Tibial artery (tissue), 4 donors: Measurements from ENCODE around the gene SERBP1.

Source experiments
- DNase-seq, 2 donors: peaks; one replicate each; pipeline ENCODE4 v3.0.0-alpha.2; 2019
- H3K27ac ChIP-seq, 2 donors: fragments of 200-600 bp; sonication (generic) in 1 of 2; 1 replicate in 1 of 2; 2 replicates in 1 of 2; pipeline ENCODE4 v1.5.1; 2018 to 2019; ENCODE audit warnings: mild to moderate bottlenecking in 1 of 2
- H3K27me3 ChIP-seq, 2 donors: fragments of 200-600 bp; sonication (generic) in 1 of 2; one replicate each; pipeline versions ENCODE4 v1.5.1 to v1.6.0; 2016 to 2019
- H3K36me3 ChIP-seq, 3 donors: fragments of 200-600 bp; sonication (generic) in 2 of 3; one replicate each; pipeline ENCODE4 v1.5.1; 2016 to 2019; ENCODE audit warnings: mild to moderate bottlenecking in 2 of 3
- H3K4me1 ChIP-seq, 4 donors: fragments of 200-600 bp; sonication (generic) in 2 of 4; 1 replicate in 3 of 4; 2 replicates in 1 of 4; pipeline ENCODE4 v1.5.1; 2016 to 2019
- H3K4me3 ChIP-seq, 2 donors: fragments of 200-600 bp; sonication (generic) in 1 of 2; 1 replicate in 1 of 2; 2 replicates in 1 of 2; pipeline ENCODE4 v1.5.1; 2018 to 2019; ENCODE audit warnings: mild to moderate bottlenecking in 2 of 2
- H3K9me3 ChIP-seq, 3 donors: fragments of 200-600 bp; sonication (generic) in 1 of 3; one replicate each; pipeline ENCODE4 v1.5.1; 2016 to 2019
- CTCF ChIP-seq, 2 experiments: fragments of 200-600 bp in 1 of 2; fragments of 450-650 bp in 1 of 2; IDR thresholded peaks; one replicate each; pipeline ENCODE4 v1.5.1; 2017 to 2019; ENCODE audit warnings: antibody characterized with exemption in 2 of 2, mild to moderate bottlenecking in 1 of 2, moderate library complexity in 1 of 2
- intact Hi-C: fragments of 100-400 bp; cut with DNase I; formaldehyde crosslinking; loops from one replicate; pipeline ENCODE4 v1.15.0; 2023; ENCODE audit warnings: low total_unique reads

The SERBP1 gene

GRCh38 chr1:67430358-67431155, at the start of gene SERBP1:
Gene SERBP1 (minus strand): TSS chr1:67430402. CDS start chr1:67430300, 102 bp downstream.
- H3K27ac ChIP-seq, result peak within 1 kb of the TSS; percentile 94 to 98
- H3K27me3 ChIP-seq, result no peaks in the 10 kb centered on the region
- H3K4me1 ChIP-seq, result peaks cover 0 to 56% (median 22%) of the 10 kb centered on the region in 4 donors
- intact Hi-C loops, result no loop called here
- H3K9me3 ChIP-seq, result no peaks in the 10 kb centered on the region
- DNase-seq, result peak; percentile 97
- peaks cover 5 to 6% (median 6%) of the 10 kb centered on the region in 3 donors for H3K36me3 ChIP-seq
- TF ChIP-seq CTCF (IDR thresholded peaks at IDR 0.05), result peak in 1 of 2 experiments; percentile 14
- peak within 1 kb of the TSS; percentile 81 to 84 for H3K4me3 ChIP-seq

- H3K27me3 ChIP-seq, result no peaks in the 10 kb centered on the region
- peak; percentile 27 to 72 for DNase-seq
- H3K4me3 ChIP-seq, result no peak overlapping the region
- intact Hi-C loops, result no loop called here
- no peak for TF ChIP-seq CTCF (IDR thresholded peaks at IDR 0.05)
- H3K4me1 ChIP-seq, result peaks cover 0 to 17% (median 7%) of the 10 kb centered on the region in 4 donors
- H3K27ac ChIP-seq, result no peak overlapping the region
- no peaks in the 10 kb centered on the region for H3K36me3 ChIP-seq
- H3K9me3 ChIP-seq, result no peaks in the 10 kb centered on the region
These were observed 49.1 kb upstream of the SERBP1 start for GRCh38 chr1:67479146-67479891.

- no peak for TF ChIP-seq CTCF (IDR thresholded peaks at IDR 0.05)
- Histone ChIP-seq H3K27me3 (no peaks in the 10 kb centered on the region), H3K36me3 (no peaks in the 10 kb centered on the region), H3K9me3 (no peaks in the 10 kb centered on the region), H3K27ac (no peak overlapping the region), H3K4me1 (peaks cover 0 to 17% (median 7%) of the 10 kb centered on the region in 4 donors), H3K4me3 (no peak overlapping the region)
- intact Hi-C loops, result no loop called here
- DNase-seq, result no peak
These were observed 46.7 kb upstream of the SERBP1 start for GRCh38 chr1:67476906-67477305.

- Histone ChIP-seq H3K9me3 (no peaks in the 10 kb centered on the region), H3K36me3 (no peaks in the 10 kb centered on the region), H3K27me3 (no peaks in the 10 kb centered on the region), H3K4me3 (no peak overlapping the region), H3K27ac (no peak overlapping the region), H3K4me1 (peaks cover 0 to 17% (median 7%) of the 10 kb centered on the region in 4 donors)
- DNase-seq, result no peak
- intact Hi-C loops, result no loop called here
- TF ChIP-seq CTCF (IDR thresholded peaks at IDR 0.05), result no peak
These were observed 45.8 kb upstream of the SERBP1 start for GRCh38 chr1:67476006-67476482.

GRCh38 chr1:67472056-67472455, 41.9 kb upstream of the SERBP1 start:
- Histone ChIP-seq H3K4me1 (peaks cover 0 to 11% (median 4%) of the 10 kb centered on the region in 4 donors), H3K27ac (no peak overlapping the region), H3K9me3 (no peaks in the 10 kb centered on the region), H3K4me3 (no peak overlapping the region), H3K27me3 (no peaks in the 10 kb centered on the region), H3K36me3 (no peaks in the 10 kb centered on the region)
- TF ChIP-seq CTCF (IDR thresholded peaks at IDR 0.05), result no peak
- intact Hi-C loops, result no loop called here
- no peak for DNase-seq
